ENCODE measurements around the gene COL5A1.

Gene COL5A1

DNA sequence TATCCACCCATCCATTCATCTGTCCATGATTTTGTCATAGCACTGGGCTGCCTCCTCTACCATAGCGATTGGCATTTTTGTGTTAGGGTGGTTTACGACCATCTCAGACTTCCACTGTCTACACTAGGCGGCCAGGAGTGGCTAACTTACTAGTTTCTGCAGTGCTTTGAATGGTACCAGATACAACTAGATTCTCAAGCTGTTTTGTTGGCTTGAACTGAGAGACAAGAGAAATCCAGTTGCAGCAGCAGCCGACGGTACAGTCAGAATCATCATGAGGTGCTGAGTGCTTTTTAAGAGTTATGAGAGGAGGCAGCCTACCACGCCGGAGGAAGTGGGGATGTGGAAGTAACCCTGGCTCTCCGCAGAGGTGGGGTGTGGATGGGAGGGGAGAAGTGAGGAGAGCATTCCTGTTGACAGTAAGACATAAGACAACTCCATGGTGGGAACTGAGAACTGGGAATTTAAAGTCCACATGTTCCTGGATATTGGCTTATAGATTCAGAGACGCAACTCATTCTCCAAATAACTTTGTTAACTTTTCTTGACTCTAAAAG is 27.9 kb downstream of the COL5A1 start:
- Histone ChIP-seq H3K27me3 (ENCODE audit: control insufficient read depth, insufficient read depth, low read length) (no peaks in the 10 kb centered on the region), H3K36me3 (ENCODE audit: control insufficient read depth, insufficient read depth, low read length) (no peaks in the 10 kb centered on the region), H3K4me3 (ENCODE audit: low read length) (no peak overlapping the region), H3K9me3 (ENCODE audit: control insufficient read depth, low read length) (no peaks in the 10 kb centered on the region), H3K9ac (ENCODE audit: low read length) (no peak overlapping the region), H3K4me1 (ENCODE audit: control insufficient read depth, insufficient read depth, low read length) (no peaks in the 10 kb centered on the region)

DNA sequence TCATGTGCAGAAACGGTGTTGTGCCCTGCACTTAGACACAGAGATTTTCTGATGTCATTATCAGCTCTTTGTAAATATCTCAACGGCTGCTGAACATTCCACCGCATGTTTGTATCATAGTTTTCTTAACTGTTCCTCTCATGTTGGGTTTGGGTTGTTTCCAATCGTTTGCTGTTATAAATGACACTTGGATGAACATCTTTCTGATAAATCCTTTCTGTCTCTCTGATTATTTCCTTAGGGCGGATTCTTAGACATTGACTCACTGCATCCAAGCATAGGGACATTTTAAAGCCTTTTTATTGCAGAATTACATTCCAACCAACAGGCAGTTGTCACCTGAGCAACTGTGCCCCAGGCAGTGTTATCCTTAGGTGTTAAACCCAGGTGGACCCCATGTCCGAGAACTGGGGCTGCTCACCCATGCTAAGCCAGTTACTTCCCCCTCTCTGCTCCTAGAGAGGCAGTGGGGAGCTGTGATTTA is 28.5 kb downstream of the COL5A1 start:
- Histone ChIP-seq H3K36me3 (ENCODE audit: control insufficient read depth, insufficient read depth, low read length) (no peaks in the 10 kb centered on the region), H3K27me3 (ENCODE audit: control insufficient read depth, insufficient read depth, low read length) (no peaks in the 10 kb centered on the region), H3K9ac (ENCODE audit: low read length) (no peak overlapping the region), H3K9me3 (ENCODE audit: control insufficient read depth, low read length) (no peaks in the 10 kb centered on the region), H3K4me1 (ENCODE audit: control insufficient read depth, insufficient read depth, low read length) (no peaks in the 10 kb centered on the region), H3K4me3 (ENCODE audit: low read length) (no peak overlapping the region)

DNA sequence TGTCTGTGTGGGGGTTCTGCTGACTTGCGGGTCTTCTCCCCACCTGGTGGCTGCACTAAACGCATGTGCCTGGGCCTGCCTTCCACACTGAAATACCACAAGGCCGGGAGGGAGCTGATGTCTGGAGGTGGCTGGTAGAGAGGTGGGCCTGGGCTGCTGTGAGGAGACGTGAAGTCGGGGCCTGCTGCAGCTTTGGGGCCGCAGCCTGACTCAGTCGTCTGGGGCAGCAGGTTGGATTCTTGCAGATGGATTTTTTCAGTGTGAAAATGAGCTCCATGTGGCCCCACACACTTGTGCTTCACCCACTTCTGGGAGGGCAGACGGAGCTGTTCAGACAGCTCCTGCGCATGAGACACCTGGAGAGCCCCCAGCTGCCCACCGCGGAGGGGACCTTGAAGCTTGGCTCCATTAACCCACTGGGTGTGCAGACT is 29.3 kb downstream of the COL5A1 start:
- Histone ChIP-seq H3K4me1 (ENCODE audit: control insufficient read depth, insufficient read depth, low read length) (no peaks in the 10 kb centered on the region), H3K36me3 (ENCODE audit: control insufficient read depth, insufficient read depth, low read length) (no peaks in the 10 kb centered on the region), H3K27me3 (ENCODE audit: control insufficient read depth, insufficient read depth, low read length) (no peaks in the 10 kb centered on the region), H3K9me3 (ENCODE audit: control insufficient read depth, low read length) (no peaks in the 10 kb centered on the region), H3K9ac (ENCODE audit: low read length) (no peak overlapping the region), H3K4me3 (ENCODE audit: low read length) (no peak overlapping the region)

- H3K9me3 ChIP-seq (ENCODE audit: control insufficient read depth, low read length) = no peaks in the 10 kb centered on the region
- no peak overlapping the region for H3K9ac ChIP-seq (ENCODE audit: low read length)
- H3K27me3 ChIP-seq (ENCODE audit: control insufficient read depth, insufficient read depth, low read length) = no peaks in the 10 kb centered on the region
- H3K36me3 ChIP-seq (ENCODE audit: control insufficient read depth, insufficient read depth, low read length) = no peaks in the 10 kb centered on the region
- no peak overlapping the region for H3K4me3 ChIP-seq (ENCODE audit: low read length)
- H3K4me1 ChIP-seq (ENCODE audit: control insufficient read depth, insufficient read depth, low read length) = no peaks in the 10 kb centered on the region
Measured at GRCh38 chr9:134671341-134672113, 29.9 kb downstream of the COL5A1 start.

DNA sequence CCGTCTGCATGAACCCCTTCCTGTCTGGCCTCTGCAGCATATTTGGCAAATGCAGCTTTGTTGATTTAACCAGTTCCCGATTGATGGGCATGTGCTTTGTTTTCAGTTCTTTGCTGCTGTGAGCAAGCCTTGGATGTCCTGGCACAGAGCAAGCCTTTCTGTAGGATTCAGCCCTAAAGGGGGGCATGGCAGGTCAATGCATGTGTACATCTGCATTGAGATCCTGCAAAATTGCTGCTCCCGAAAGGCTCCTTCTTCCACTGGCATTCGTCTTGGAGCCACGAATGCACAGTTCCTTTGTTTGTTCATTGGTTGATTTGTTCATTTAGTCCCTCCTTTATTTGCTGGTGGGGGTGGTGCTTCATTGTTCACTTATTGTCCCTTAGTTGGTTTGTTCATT is 34.8 kb downstream of the COL5A1 start:
- Histone ChIP-seq H3K36me3 (ENCODE audit: control insufficient read depth, insufficient read depth, low read length) (no peaks in the 10 kb centered on the region), H3K9me3 (ENCODE audit: control insufficient read depth, low read length) (no peaks in the 10 kb centered on the region), H3K4me1 (ENCODE audit: control insufficient read depth, insufficient read depth, low read length) (peaks cover 1% of the 10 kb centered on the region), H3K4me3 (ENCODE audit: low read length) (no peak overlapping the region), H3K27me3 (ENCODE audit: control insufficient read depth, insufficient read depth, low read length) (no peaks in the 10 kb centered on the region), H3K9ac (ENCODE audit: low read length) (no peak overlapping the region)

DNA sequence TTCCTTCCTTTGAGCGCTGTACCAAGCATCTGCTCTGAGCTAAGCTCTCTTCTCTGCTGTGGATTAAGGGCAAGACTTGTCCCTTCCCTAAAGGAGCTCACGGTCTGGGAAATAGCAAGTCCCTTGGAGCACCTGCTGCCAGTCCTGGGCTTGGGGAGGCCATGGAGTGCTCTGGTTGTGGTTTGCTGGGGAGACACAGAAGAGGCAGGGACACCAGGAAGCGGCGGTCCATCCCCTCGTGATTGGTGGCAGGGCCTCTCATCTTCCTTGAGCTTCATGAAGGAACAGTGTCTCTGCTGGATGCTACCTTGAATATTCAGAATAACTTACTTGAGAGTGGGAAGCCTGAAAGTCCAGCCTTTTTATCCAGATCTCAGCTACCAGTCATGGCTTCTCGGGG is 35.3 kb downstream of the COL5A1 start:
- Histone ChIP-seq H3K9me3 (ENCODE audit: control insufficient read depth, low read length) (no peaks in the 10 kb centered on the region), H3K4me1 (ENCODE audit: control insufficient read depth, insufficient read depth, low read length) (peaks cover 5% of the 10 kb centered on the region), H3K36me3 (ENCODE audit: control insufficient read depth, insufficient read depth, low read length) (no peaks in the 10 kb centered on the region), H3K4me3 (ENCODE audit: low read length) (no peak overlapping the region), H3K27me3 (ENCODE audit: control insufficient read depth, insufficient read depth, low read length) (no peaks in the 10 kb centered on the region), H3K9ac (ENCODE audit: low read length) (no peak overlapping the region)

DNA sequence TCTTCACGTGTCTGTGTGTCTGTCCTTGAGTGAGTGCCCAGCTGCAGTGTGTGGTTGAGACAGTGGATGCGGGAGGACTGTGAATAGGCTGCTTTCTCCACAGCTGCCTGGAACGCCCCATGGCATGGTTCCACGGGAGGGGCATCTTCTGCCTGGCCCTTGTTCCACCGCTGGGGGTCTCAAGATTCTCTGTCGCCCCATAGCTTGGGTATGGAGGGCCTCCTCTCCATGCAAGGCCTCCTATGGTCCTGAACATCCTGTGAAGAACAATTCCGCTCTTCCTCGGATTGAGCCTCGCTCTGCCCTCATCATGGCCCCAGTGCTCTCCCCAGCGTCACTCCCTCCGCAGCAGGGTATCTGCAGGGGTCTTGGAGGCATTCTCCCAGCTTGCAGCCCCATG is 36.1 kb downstream of the COL5A1 start:
- Histone ChIP-seq H3K9ac (ENCODE audit: low read length) (no peak overlapping the region), H3K4me1 (ENCODE audit: control insufficient read depth, insufficient read depth, low read length) (peaks cover 5% of the 10 kb centered on the region), H3K4me3 (ENCODE audit: low read length) (no peak overlapping the region)

DNA sequence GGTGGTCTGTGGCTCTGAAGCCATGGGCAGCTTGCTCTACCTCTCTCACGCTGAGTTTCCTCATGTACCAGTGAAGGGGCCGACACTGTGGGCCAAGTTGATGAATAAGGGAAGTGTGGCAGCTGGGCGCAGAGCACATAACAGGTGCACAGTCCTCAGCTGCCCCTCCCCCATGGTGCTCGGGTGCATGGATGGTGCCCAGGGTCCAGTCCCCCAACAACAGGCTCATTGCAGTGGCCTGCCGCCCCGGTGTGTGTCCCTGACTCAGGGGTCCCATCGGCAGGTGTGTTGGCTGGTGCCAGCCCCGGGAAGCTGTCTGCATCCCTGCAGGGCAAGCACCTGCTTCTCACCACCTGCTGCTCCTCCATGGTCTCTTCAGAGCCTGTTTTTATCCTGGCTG is 36.6 kb downstream of the COL5A1 start:
- Histone ChIP-seq H3K4me3 (ENCODE audit: low read length) (no peak overlapping the region), H3K4me1 (ENCODE audit: control insufficient read depth, insufficient read depth, low read length) (peaks cover 5% of the 10 kb centered on the region), H3K9me3 (ENCODE audit: control insufficient read depth, low read length) (no peaks in the 10 kb centered on the region), H3K9ac (ENCODE audit: low read length) (no peak overlapping the region), H3K27me3 (ENCODE audit: control insufficient read depth, insufficient read depth, low read length) (no peaks in the 10 kb centered on the region), H3K36me3 (ENCODE audit: control insufficient read depth, insufficient read depth, low read length) (no peaks in the 10 kb centered on the region)

More for the DNA sequence above, 36.1 kb downstream of the COL5A1 start:
- no peaks in the 10 kb centered on the region for H3K36me3 ChIP-seq (ENCODE audit: control insufficient read depth, insufficient read depth, low read length)
- H3K27me3 ChIP-seq (ENCODE audit: control insufficient read depth, insufficient read depth, low read length) = no peaks in the 10 kb centered on the region
- no peaks in the 10 kb centered on the region for H3K9me3 ChIP-seq (ENCODE audit: control insufficient read depth, low read length)

DNA sequence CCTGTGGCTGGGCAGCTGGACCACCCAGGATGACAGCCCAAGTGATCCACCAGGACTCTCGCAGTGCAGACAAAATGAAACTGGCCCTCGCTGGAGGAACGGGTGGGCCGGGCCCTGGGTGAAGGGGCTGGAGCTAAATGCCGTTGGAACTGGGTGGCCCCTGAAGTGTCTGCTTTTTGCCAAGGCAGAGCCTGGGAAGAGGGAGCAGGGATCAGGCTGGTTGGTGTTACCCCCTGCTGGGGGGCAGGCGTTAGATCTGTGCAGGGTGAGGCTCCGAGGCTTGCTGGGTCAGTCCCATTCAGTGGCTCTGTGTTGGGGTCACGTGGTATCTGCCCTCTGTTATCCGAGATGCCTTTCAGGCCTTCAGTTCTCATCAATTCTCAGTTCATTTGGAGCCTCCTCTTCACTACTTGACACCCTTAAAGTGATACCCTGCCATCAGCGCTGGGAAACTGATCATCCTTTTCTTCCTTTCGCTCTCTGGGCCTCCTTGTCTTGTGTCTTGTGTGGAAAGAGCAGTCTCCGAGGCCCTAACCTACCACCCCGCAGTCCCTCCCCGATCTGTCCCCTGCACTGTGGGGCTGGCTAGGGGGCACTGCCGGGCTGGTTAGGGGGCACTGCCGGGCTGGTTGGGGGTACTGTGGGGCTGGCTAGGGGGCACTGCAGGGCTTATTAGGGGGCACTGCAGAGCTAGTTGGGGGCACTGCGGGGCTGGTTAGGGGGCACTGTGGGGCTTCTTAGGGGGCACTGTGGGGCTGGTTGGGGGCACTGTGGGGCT is 37.3 kb downstream of the COL5A1 start:
- no peaks in the 10 kb centered on the region for H3K27me3 ChIP-seq (ENCODE audit: control insufficient read depth, insufficient read depth, low read length)
- H3K36me3 ChIP-seq (ENCODE audit: control insufficient read depth, insufficient read depth, low read length) = no peaks in the 10 kb centered on the region
- no peak overlapping the region for H3K4me3 ChIP-seq (ENCODE audit: low read length)
- peaks cover 5% of the 10 kb centered on the region for H3K4me1 ChIP-seq (ENCODE audit: control insufficient read depth, insufficient read depth, low read length)
- H3K9me3 ChIP-seq (ENCODE audit: control insufficient read depth, low read length) = no peaks in the 10 kb centered on the region
- H3K9ac ChIP-seq (ENCODE audit: low read length) = no peak overlapping the region

DNA sequence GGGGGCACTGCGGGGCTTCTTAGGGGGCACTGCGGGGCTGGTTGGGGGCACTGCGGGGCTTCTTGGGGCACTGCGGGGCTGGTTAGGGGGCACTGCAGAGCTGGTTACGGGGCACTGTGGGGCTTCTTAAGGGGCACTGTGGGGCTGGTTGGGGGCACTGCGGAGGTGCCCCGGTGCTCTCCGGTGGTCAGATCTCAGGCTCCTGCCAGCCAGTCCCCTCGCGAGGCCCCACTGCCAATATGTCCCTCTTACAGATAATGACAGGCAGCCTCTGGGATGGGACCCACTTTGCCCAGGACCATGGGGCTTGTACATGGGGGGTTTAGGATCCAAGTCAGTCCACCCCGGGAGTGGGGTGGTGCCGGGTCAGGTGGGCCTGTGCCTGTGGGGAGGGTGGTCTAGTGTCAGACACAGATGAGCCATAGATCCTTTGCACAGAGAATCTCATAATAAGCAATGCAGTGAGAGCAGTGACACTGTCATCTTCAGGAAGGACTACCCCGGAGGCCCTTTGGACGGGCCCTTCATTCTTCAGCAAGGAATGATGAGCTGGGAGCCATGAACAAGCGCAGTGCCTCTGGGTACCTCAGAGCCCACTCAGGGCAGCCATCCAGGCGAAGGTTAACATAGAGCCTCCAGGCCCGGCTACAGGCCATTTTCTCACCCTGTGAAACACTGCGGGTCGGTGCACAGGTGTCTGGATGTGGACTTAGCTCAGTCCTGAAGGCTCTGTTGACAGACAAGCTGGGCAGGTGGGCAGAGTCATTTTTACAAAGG is 38.2 kb downstream of the COL5A1 start:
- Histone ChIP-seq H3K36me3 (ENCODE audit: control insufficient read depth, insufficient read depth, low read length) (no peaks in the 10 kb centered on the region), H3K9ac (ENCODE audit: low read length) (no peak overlapping the region), H3K4me1 (ENCODE audit: control insufficient read depth, insufficient read depth, low read length) (peaks cover 5% of the 10 kb centered on the region), H3K9me3 (ENCODE audit: control insufficient read depth, low read length) (no peaks in the 10 kb centered on the region), H3K27me3 (ENCODE audit: control insufficient read depth, insufficient read depth, low read length) (no peaks in the 10 kb centered on the region), H3K4me3 (ENCODE audit: low read length) (no peak overlapping the region)

- Histone ChIP-seq H3K36me3 (ENCODE audit: control insufficient read depth, insufficient read depth, low read length) (no peaks in the 10 kb centered on the region), H3K4me1 (ENCODE audit: control insufficient read depth, insufficient read depth, low read length) (peaks cover 5% of the 10 kb centered on the region), H3K4me3 (ENCODE audit: low read length) (no peak overlapping the region), H3K27me3 (ENCODE audit: control insufficient read depth, insufficient read depth, low read length) (no peaks in the 10 kb centered on the region), H3K9me3 (ENCODE audit: control insufficient read depth, low read length) (no peaks in the 10 kb centered on the region), H3K9ac (ENCODE audit: low read length) (no peak overlapping the region)
Measured at GRCh38 chr9:134680393-134681060, 38.9 kb downstream of the COL5A1 start.

All from mucosa of stomach (tissue), 1 donor.